ENCODE measurements around the gene ADGRB2.

GRCh38 chr1:31781756-31782371, 17.7 kb upstream of the ADGRB2 start:
- TF ChIP-seq, protein P1, sequence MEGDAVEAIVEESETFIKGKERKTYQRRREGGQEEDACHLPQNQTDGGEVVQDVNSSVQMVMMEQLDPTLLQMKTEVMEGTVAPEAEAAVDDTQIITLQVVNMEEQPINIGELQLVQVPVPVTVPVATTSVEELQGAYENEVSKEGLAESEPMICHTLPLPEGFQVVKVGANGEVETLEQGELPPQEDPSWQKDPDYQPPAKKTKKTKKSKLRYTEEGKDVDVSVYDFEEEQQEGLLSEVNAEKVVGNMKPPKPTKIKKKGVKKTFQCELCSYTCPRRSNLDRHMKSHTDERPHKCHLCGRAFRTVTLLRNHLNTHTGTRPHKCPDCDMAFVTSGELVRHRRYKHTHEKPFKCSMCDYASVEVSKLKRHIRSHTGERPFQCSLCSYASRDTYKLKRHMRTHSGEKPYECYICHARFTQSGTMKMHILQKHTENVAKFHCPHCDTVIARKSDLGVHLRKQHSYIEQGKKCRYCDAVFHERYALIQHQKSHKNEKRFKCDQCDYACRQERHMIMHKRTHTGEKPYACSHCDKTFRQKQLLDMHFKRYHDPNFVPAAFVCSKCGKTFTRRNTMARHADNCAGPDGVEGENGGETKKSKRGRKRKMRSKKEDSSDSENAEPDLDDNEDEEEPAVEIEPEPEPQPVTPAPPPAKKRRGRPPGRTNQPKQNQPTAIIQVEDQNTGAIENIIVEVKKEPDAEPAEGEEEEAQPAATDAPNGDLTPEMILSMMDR (IDR thresholded peaks at IDR 0.05), result no peak
- TF ChIP-seq POLR2A (IDR thresholded peaks at IDR 0.05), result no peak

Data from lower leg skin (tissue), 3 donors.